Measurements from ENCODE around the gene ZNG1F. TPM values are rescaled to one million over a fixed set of nuclear protein-coding genes. Genes with fewer than 3 reads are reported as not detected.
"Not testable (repeated sequence)": the region's sequence is repeated elsewhere in the genome, so short reads cannot be mapped to it uniquely, and the experiment has no call there.

The ZNG1F gene
- total RNA-seq, 1 experiment from 2014 or later = 6.9 TPM

DNA sequence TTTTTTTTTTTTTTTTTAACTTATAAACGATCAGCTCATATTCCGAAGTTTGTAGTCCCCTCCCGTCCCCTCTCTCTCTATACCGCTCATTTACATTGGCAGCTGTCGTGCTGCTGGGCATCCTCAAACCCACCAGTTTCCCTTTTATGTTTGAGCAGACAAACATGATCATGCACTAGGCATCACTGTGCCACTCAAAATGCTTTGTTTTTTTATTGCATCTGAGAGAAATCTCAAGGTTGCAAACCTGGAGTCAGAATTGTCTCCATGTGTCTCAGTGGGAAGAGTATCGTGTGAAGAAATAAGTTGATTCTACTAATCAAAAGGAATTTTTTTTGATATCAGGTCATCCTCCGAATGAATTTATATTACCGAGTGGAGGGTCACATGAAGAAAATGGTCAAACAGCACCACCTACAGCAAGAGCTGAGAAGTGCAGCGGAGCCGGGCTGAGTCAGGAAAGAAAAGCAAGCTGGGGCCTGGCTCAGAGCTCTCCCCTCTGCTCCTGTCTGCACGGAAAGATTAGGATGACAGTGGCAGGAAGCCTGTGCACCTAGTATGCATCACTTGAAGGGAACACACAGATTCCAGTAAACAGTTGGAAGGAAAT, 100.6 kb downstream of the ZNG1F start:
- H3K9me2 ChIP-seq (replicated peaks; ENCODE audit: low read length); BruUV-seq (replicated peaks); CTCF ChIA-PET; H3F3A ChIP-seq (ENCODE audit: low read length, unreplicated experiment); H3K27me3 ChIP-seq (ENCODE audit: low read length); H3K79me2 ChIP-seq (ENCODE audit: low read length); H3K9me3 ChIP-seq (ENCODE audit: low read length); DNase-seq; H4K20me1 ChIP-seq (ENCODE audit: low read length); H3K9ac ChIP-seq (ENCODE audit: low read length); intact Hi-C loops (cut with micrococcal nuclease); POLR2A ChIA-PET (ENCODE audit: unreplicated experiment); H3K4me1 ChIP-seq (ENCODE audit: insufficient read depth, low read length); H3K36me3 ChIP-seq (ENCODE audit: low read depth, low read length); H3K27ac ChIP-seq (ENCODE audit: low read length): not testable (repeated sequence)
- Histone ChIP-seq H2AFZ (ENCODE audit: low read length) (peak overlapping the region; percentile 59; the same call in 1 of the 2 replicates), H3K4me3 (ENCODE audit: low read length) (peak overlapping the region; percentile 52; the same call in 1 of the 2 replicates), H3K4me2 (ENCODE audit: low read length) (peak overlapping the region; percentile 77)
- peak; percentile 72 for ATAC-seq
- TF ChIP-seq, protein P1, sequence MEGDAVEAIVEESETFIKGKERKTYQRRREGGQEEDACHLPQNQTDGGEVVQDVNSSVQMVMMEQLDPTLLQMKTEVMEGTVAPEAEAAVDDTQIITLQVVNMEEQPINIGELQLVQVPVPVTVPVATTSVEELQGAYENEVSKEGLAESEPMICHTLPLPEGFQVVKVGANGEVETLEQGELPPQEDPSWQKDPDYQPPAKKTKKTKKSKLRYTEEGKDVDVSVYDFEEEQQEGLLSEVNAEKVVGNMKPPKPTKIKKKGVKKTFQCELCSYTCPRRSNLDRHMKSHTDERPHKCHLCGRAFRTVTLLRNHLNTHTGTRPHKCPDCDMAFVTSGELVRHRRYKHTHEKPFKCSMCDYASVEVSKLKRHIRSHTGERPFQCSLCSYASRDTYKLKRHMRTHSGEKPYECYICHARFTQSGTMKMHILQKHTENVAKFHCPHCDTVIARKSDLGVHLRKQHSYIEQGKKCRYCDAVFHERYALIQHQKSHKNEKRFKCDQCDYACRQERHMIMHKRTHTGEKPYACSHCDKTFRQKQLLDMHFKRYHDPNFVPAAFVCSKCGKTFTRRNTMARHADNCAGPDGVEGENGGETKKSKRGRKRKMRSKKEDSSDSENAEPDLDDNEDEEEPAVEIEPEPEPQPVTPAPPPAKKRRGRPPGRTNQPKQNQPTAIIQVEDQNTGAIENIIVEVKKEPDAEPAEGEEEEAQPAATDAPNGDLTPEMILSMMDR (conservative IDR thresholded peaks at IDR 0.05; ENCODE audit: low read depth, low read length) = peak; percentile 35; the same call in 1 of the 2 replicates

DNA sequence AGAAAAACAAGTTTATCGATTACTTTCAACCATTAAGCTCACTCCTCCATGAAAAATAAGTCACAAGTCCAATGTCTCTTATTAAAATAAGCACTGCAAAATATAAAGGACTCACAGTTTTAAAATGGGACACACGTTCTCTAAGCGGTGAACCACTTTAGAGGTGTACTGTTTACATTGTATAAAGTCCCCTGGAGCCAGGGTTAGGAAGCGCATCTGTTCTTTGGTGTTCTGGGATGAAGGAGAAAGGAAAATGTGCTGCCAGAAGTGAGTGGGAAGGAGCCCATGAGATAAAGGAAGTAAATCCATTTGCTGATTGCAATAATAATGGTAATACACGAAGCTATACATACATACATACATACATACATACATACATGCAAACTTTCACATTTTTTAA, 101.2 kb downstream of the ZNG1F start:
- H2AFZ ChIP-seq (ENCODE audit: low read length); CTCF ChIA-PET; H4K20me1 ChIP-seq (ENCODE audit: low read length); H3K27ac ChIP-seq (ENCODE audit: low read length); H3K9me3 ChIP-seq (ENCODE audit: low read length); H3K4me2 ChIP-seq (ENCODE audit: low read length); H3F3A ChIP-seq (ENCODE audit: low read length, unreplicated experiment); H3K4me3 ChIP-seq (ENCODE audit: low read length); H3K27me3 ChIP-seq (ENCODE audit: low read length); H3K9ac ChIP-seq (ENCODE audit: low read length); intact Hi-C loops (cut with micrococcal nuclease); H3K36me3 ChIP-seq (ENCODE audit: low read depth, low read length); POLR2A ChIA-PET (ENCODE audit: unreplicated experiment); H3K79me2 ChIP-seq (ENCODE audit: low read length); BruUV-seq (replicated peaks); H3K4me1 ChIP-seq (ENCODE audit: insufficient read depth, low read length); H3K9me2 ChIP-seq (replicated peaks; ENCODE audit: low read length); DNase-seq: not testable (repeated sequence)
- peak; percentile 17; the same call in 1 of the 2 replicates for ATAC-seq

DNA sequence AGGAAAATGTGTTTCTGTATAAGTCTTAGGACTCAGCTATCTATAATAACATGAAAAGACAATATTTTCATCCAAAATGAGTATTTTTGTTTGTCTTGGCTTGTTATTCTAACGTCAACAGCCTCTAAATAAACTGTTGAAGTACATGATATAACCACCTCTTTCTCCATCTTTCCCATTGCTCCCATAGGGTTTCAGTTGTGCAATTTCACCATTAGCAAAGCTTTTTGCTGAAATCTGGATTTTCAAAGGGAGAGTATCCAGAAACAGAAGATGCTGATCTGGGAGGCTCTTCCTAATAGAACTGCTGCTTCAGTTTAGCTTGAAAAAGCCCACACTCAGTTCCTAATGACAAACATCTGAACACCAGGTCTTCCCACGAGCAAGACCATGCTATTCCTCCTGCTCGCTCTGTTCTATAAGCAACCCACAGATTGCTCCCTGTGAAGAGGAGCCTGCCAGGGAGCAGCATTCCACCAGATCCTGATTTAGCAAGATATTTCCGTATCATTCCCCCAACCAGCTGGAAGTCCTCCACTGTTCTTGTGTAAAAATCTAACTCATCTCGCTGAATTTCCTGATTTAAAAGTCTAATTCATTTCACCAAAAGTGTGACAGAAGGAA, 101.8 kb downstream of the ZNG1F start:
- H3K27me3 ChIP-seq (ENCODE audit: low read length); BruUV-seq (replicated peaks); H3K9me2 ChIP-seq (replicated peaks; ENCODE audit: low read length); H3K36me3 ChIP-seq (ENCODE audit: low read depth, low read length); intact Hi-C loops (cut with micrococcal nuclease); POLR2A ChIA-PET (ENCODE audit: unreplicated experiment); H3K4me1 ChIP-seq (ENCODE audit: insufficient read depth, low read length); ATAC-seq; H3K27ac ChIP-seq (ENCODE audit: low read length); CTCF ChIA-PET; H3K9ac ChIP-seq (ENCODE audit: low read length); H3K79me2 ChIP-seq (ENCODE audit: low read length); H3F3A ChIP-seq (ENCODE audit: low read length, unreplicated experiment); H3K4me2 ChIP-seq (ENCODE audit: low read length); H3K4me3 ChIP-seq (ENCODE audit: low read length); DNase-seq; H3K9me3 ChIP-seq (ENCODE audit: low read length); H2AFZ ChIP-seq (ENCODE audit: low read length); H4K20me1 ChIP-seq (ENCODE audit: low read length): not testable (repeated sequence)

DNA sequence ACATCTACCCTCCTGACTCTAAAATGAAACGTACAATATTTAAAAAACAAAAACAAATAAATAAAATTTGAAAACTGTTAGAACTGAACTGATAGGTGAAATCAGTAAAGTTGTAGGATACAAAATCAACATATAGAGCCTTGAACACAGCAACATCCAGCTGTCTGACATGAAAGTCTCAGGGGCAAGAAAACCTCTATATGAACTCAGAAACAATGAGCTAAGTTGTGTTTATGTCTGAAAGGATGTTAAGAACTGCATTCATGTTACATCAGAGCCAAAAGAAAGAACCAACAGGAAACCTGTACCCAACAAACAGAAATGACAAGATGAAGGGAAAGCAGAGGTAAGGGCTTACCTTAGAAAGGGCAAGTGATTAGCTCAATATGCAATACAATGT, 102.4 kb downstream of the ZNG1F start:
- peaks cover 11% of the 10 kb centered on the region for H3K4me1 ChIP-seq (ENCODE audit: insufficient read depth, low read length)
- ATAC-seq; CTCF ChIA-PET; H2AFZ ChIP-seq (ENCODE audit: low read length); BruUV-seq (replicated peaks); H3K9ac ChIP-seq (ENCODE audit: low read length); H3K27me3 ChIP-seq (ENCODE audit: low read length); DNase-seq; POLR2A ChIA-PET (ENCODE audit: unreplicated experiment); H3K79me2 ChIP-seq (ENCODE audit: low read length); H3K9me3 ChIP-seq (ENCODE audit: low read length); intact Hi-C loops (cut with micrococcal nuclease); H3F3A ChIP-seq (ENCODE audit: low read length, unreplicated experiment); H3K4me2 ChIP-seq (ENCODE audit: low read length); H3K27ac ChIP-seq (ENCODE audit: low read length); H4K20me1 ChIP-seq (ENCODE audit: low read length); H3K4me3 ChIP-seq (ENCODE audit: low read length); H3K9me2 ChIP-seq (replicated peaks; ENCODE audit: low read length); H3K36me3 ChIP-seq (ENCODE audit: low read depth, low read length): not testable (repeated sequence)

DNA sequence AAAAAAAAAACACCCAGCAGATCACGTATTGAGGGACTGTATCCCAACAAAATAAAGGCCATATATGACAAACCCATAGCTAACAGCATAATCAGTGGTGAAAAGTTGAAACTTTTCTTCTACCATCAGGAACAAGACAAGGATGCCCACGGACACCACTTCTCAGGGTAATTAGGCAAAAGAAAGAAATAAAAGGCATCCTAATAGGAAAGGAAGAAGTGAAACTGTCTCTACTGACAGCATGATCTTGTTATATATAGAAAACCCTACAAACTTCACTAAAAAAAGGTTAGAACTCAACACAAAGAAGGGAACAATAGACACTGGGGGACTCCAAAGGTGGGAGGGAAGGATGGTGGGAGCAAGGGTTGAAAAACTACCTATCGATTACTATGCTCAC, 102.9 kb downstream of the ZNG1F start:
- CTCF ChIA-PET; H3K27me3 ChIP-seq (ENCODE audit: low read length); ATAC-seq; H3K9ac ChIP-seq (ENCODE audit: low read length); DNase-seq; H3F3A ChIP-seq (ENCODE audit: low read length, unreplicated experiment); H3K9me3 ChIP-seq (ENCODE audit: low read length); POLR2A ChIA-PET (ENCODE audit: unreplicated experiment); H3K79me2 ChIP-seq (ENCODE audit: low read length); H3K36me3 ChIP-seq (ENCODE audit: low read depth, low read length); H3K4me2 ChIP-seq (ENCODE audit: low read length); H3K27ac ChIP-seq (ENCODE audit: low read length); H3K9me2 ChIP-seq (replicated peaks; ENCODE audit: low read length); H2AFZ ChIP-seq (ENCODE audit: low read length); BruUV-seq (replicated peaks); H3K4me3 ChIP-seq (ENCODE audit: low read length); H4K20me1 ChIP-seq (ENCODE audit: low read length); intact Hi-C loops (cut with micrococcal nuclease): not testable (repeated sequence)
- H3K4me1 ChIP-seq (ENCODE audit: insufficient read depth, low read length) = peaks cover 11% of the 10 kb centered on the region

DNA sequence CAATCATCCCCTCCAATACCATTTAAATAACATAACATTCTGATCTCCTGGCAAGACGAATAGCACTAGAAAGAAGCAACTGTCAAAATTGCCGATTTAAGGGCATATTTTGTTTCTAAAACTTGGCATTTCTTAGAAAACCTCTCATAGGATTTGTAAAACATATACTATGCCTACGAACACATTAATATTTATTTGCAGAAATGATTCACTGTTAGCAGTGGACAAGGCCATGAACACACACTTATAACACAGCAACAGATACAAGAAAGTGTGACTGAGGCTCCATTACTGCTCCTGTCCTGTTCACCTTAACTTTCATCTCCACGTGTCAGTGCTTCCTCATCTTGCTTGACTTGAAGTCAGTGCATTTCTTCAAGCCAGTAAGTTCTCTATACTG, 106.8 kb downstream of the ZNG1F start:
- H3K9me2 ChIP-seq (replicated peaks; ENCODE audit: low read length); H3K27me3 ChIP-seq (ENCODE audit: low read length); H2AFZ ChIP-seq (ENCODE audit: low read length); POLR2A ChIA-PET (ENCODE audit: unreplicated experiment); CTCF ChIA-PET; H4K20me1 ChIP-seq (ENCODE audit: low read length); H3F3A ChIP-seq (ENCODE audit: low read length, unreplicated experiment); H3K36me3 ChIP-seq (ENCODE audit: low read depth, low read length); intact Hi-C loops (cut with micrococcal nuclease); H3K9ac ChIP-seq (ENCODE audit: low read length); H3K9me3 ChIP-seq (ENCODE audit: low read length); H3K79me2 ChIP-seq (ENCODE audit: low read length): not testable (repeated sequence)
- peak overlapping the region; percentile 61 for H3K4me2 ChIP-seq (ENCODE audit: low read length)
- peak; percentile 64 for ATAC-seq
- peaks cover 19% of the 10 kb centered on the region for H3K4me1 ChIP-seq (ENCODE audit: insufficient read depth, low read length)
- peak overlapping the region; percentile 17 for H3K27ac ChIP-seq (ENCODE audit: low read length)
- BruUV-seq (replicated peaks) = TSS peak; percentile 58
- H3K4me3 ChIP-seq (ENCODE audit: low read length) = 0 out of 2 replicates have a peak overlapping the region, but pooled peaks have one; percentile 29
- peak; percentile 68 for DNase-seq

All from PC-3 (cell line).